Mammary epithelial cell (primary cell): Measurements from ENCODE around the gene TMPRSS11D.

Source experiments
- EZH2 ChIP-seq: IDR thresholded peaks from 2 replicates; pipeline ENCODE4 v1.6.1; 2012; ENCODE audit warnings: low read length, inconsistent platforms, borderline replicate concordance
- TF ChIP-seq, protein P1 (sequence below), 2 donors: IDR thresholded peaks in 1 of 2; conservative IDR thresholded peaks in 1 of 2; 2 replicates each; pipeline ENCODE4 v1.5.1; 2011 to 2012; ENCODE audit warnings: inconsistent platforms in 2 of 2, low read length in 2 of 2, mild to moderate bottlenecking in 2 of 2, control low read depth in 1 of 2, low read depth in 1 of 2; ENCODE audit not compliant: insufficient read depth in 1 of 2; ENCODE audit errors: extremely low read depth in 1 of 2

DNA sequence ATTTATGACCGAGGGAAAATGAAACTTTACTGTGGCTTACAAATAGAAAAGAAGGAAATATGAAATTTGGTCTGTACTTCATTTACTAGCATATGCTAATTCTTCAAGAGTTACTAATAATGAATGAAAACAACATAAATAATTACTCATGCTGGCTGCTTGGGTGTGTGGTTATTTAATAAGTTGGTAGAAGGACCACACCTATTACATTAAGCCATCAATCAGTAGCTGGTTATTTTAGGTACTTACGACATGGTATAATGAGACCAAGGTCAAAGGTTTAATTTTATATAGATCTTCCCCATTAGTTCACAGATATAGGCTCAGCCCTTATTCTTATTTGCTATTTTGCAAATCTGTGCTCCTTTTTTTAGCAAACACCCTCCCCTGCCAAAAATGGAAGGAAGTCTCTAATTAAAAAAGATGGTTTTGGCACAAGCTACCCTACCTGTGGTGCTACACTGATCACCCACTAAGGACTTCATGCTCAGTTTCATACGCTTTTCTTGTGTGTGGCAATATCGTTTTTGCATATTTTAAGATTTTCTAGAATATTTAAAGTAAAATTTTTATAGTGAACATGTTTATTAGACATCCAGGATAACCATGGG lies 14.1 kb downstream of the TMPRSS11D start:
- TF ChIP-seq, protein P1, sequence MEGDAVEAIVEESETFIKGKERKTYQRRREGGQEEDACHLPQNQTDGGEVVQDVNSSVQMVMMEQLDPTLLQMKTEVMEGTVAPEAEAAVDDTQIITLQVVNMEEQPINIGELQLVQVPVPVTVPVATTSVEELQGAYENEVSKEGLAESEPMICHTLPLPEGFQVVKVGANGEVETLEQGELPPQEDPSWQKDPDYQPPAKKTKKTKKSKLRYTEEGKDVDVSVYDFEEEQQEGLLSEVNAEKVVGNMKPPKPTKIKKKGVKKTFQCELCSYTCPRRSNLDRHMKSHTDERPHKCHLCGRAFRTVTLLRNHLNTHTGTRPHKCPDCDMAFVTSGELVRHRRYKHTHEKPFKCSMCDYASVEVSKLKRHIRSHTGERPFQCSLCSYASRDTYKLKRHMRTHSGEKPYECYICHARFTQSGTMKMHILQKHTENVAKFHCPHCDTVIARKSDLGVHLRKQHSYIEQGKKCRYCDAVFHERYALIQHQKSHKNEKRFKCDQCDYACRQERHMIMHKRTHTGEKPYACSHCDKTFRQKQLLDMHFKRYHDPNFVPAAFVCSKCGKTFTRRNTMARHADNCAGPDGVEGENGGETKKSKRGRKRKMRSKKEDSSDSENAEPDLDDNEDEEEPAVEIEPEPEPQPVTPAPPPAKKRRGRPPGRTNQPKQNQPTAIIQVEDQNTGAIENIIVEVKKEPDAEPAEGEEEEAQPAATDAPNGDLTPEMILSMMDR (conservative IDR thresholded peaks at IDR 0.05 in 1 of 2, IDR thresholded peaks at IDR 0.05 in 1 of 2; ENCODE audit: extremely low read depth in 1 of 2, insufficient read depth in 1 of 2, low read depth in 1 of 2, low read length in 2 of 2), result no peak
- no peak for TF ChIP-seq EZH2
